ENCODE results near the gene FAM13A. TPM values are rescaled to one million over a fixed set of nuclear protein-coding genes. Genes with fewer than 3 reads are reported as not detected.

FAM13A gene
- total and polyA plus RNA-seq, 2 donors (not counting 1 experiment from before 2014, with no cell fraction given) = 0.51 to 2.1 TPM

GRCh38 chr4:88908521-88908920 is 148.5 kb downstream of the FAM13A start:
- peaks cover 0 to 6% (median 5%) of the 10 kb centered on the region in 3 donors for H3K9me3 ChIP-seq (ENCODE audit: control extremely low read depth in 1 of 3, control insufficient read depth in 2 of 3, insufficient read depth in 1 of 3, low read length in 2 of 3)
- ATAC-seq (ENCODE audit: low read depth) = no peak
- no peak overlapping the region for H3K4me2 ChIP-seq (replicated peaks; ENCODE audit: low read depth, low read length, poor library complexity, severe bottlenecking)
- ChIA-PET CTCF (no interaction called here), POLR2A (no interaction called here)
- H3K4me3 ChIP-seq (ENCODE audit: control extremely low read depth in 1 of 5, extremely low read depth in 1 of 5, insufficient read depth in 1 of 5, low read depth in 2 of 5, low read length in 4 of 5) = no peak overlapping the region
- no peaks in the 10 kb centered on the region for H3K79me2 ChIP-seq (ENCODE audit: control insufficient read depth, insufficient read depth, low read length)
- no peaks in the 10 kb centered on the region for H3K4me1 ChIP-seq (ENCODE audit: control insufficient read depth in 2 of 2, insufficient read depth in 2 of 2, low read length in 2 of 2)
- no peak overlapping the region for H3K27ac ChIP-seq (ENCODE audit: low read length in 2 of 2)
- no peaks in the 10 kb centered on the region for H3K36me3 ChIP-seq (replicated peaks in 1 of 2; ENCODE audit: control extremely low read depth in 1 of 2, control insufficient read depth in 1 of 2, extremely low read depth in 1 of 2, insufficient read depth in 2 of 2, low read length in 1 of 2)
- H3K4me1 Mint-ChIP-seq = no peaks in the 10 kb centered on the region
- H3K27me3 Mint-ChIP-seq = no peaks in the 10 kb centered on the region
- DNase-seq = no peak
- H4K20me1 ChIP-seq (ENCODE audit: control insufficient read depth, insufficient read depth, low read length, poor library complexity, severe bottlenecking) = no peaks in the 10 kb centered on the region
- H2AFZ ChIP-seq (ENCODE audit: insufficient read depth, low read depth, low read length, poor library complexity, severe bottlenecking) = no peak overlapping the region
- no peak overlapping the region for H3K27ac Mint-ChIP-seq
- no peaks in the 10 kb centered on the region for H3K9me3 Mint-ChIP-seq (ENCODE audit: insufficient read depth)
- TF ChIP-seq EZH2 (IDR thresholded peaks at IDR 0.05; ENCODE audit: borderline replicate concordance, insufficient read depth, low read depth, low read length, poor library complexity, severe bottlenecking) (no peak), CTCF (IDR thresholded peaks at IDR 0.05) (no peak)
- intact Hi-C loops (cut with micrococcal nuclease) = no loop called here
- H3K9ac ChIP-seq (ENCODE audit: low read length) = no peak overlapping the region
- H3K27me3 ChIP-seq (replicated peaks in 1 of 4; ENCODE audit: control extremely low read depth in 1 of 4, control insufficient read depth in 3 of 4, insufficient read depth in 4 of 4, low read length in 3 of 4) = no peaks in the 10 kb centered on the region
- no CpG with 5 or more reads among the region's 3 CpGs for WGBS (ENCODE audit: insufficient coverage)
- no peak overlapping the region for H3K4me3 Mint-ChIP-seq

GRCh38 chr4:88908003-88908402 is 149.0 kb downstream of the FAM13A start:
- CTCF ChIA-PET = no interaction called here
- Histone ChIP-seq H3K9me3 (ENCODE audit: control extremely low read depth in 1 of 3, control insufficient read depth in 2 of 3, insufficient read depth in 1 of 3, low read length in 2 of 3) (peaks cover 0 to 6% (median 5%) of the 10 kb centered on the region in 3 donors), H3K36me3 (replicated peaks in 1 of 2; ENCODE audit: control extremely low read depth in 1 of 2, control insufficient read depth in 1 of 2, extremely low read depth in 1 of 2, insufficient read depth in 2 of 2, low read length in 1 of 2) (no peaks in the 10 kb centered on the region), H4K20me1 (ENCODE audit: control insufficient read depth, insufficient read depth, low read length, poor library complexity, severe bottlenecking) (no peaks in the 10 kb centered on the region), H3K27ac (ENCODE audit: low read length in 2 of 2) (no peak overlapping the region), H3K27me3 (replicated peaks in 1 of 4; ENCODE audit: control extremely low read depth in 1 of 4, control insufficient read depth in 3 of 4, insufficient read depth in 4 of 4, low read length in 3 of 4) (no peaks in the 10 kb centered on the region), H3K4me1 (ENCODE audit: control insufficient read depth in 2 of 2, insufficient read depth in 2 of 2, low read length in 2 of 2) (no peaks in the 10 kb centered on the region), H3K4me3 (ENCODE audit: control extremely low read depth in 1 of 5, extremely low read depth in 1 of 5, insufficient read depth in 1 of 5, low read depth in 2 of 5, low read length in 4 of 5) (no peak overlapping the region), H3K9ac (ENCODE audit: low read length) (no peak overlapping the region), H3K4me2 (replicated peaks; ENCODE audit: low read depth, low read length, poor library complexity, severe bottlenecking) (no peak overlapping the region), H2AFZ (ENCODE audit: insufficient read depth, low read depth, low read length, poor library complexity, severe bottlenecking) (no peak overlapping the region), H3K79me2 (ENCODE audit: control insufficient read depth, insufficient read depth, low read length) (no peaks in the 10 kb centered on the region)
- WGBS (ENCODE audit: insufficient coverage) = no CpG with 5 or more reads among the region's 1 CpG
- H3K27ac Mint-ChIP-seq = no peak overlapping the region
- H3K27me3 Mint-ChIP-seq = no peaks in the 10 kb centered on the region
- H3K4me3 Mint-ChIP-seq = no peak overlapping the region
- TF ChIP-seq EZH2 (IDR thresholded peaks at IDR 0.05; ENCODE audit: borderline replicate concordance, insufficient read depth, low read depth, low read length, poor library complexity, severe bottlenecking) (no peak), CTCF (IDR thresholded peaks at IDR 0.05) (no peak)
- H3K4me1 Mint-ChIP-seq = no peaks in the 10 kb centered on the region
- POLR2A ChIA-PET = no interaction called here
- intact Hi-C loops (cut with micrococcal nuclease) = no loop called here
- DNase-seq (no peak), ATAC-seq (ENCODE audit: low read depth) (no peak)
- no peaks in the 10 kb centered on the region for H3K9me3 Mint-ChIP-seq (ENCODE audit: insufficient read depth)
